Vagina (tissue), 2 donors: ENCODE data around the gene KRTAP19-1.

Experiments
- CTCF ChIP-seq, 3 experiments: fragments of 450-650 bp in 2 of 3; fragments of 200-600 bp in 1 of 3; sonication (generic) in 1 of 3; IDR thresholded peaks; one replicate each; pipeline ENCODE4 v1.5.1; 2017 to 2019; ENCODE audit warnings: antibody characterized with exemption in 3 of 3, mild to moderate bottlenecking in 2 of 3, moderate library complexity in 2 of 3
- POLR2A ChIP-seq, 2 donors: fragments of 450-650 bp; IDR thresholded peaks; one replicate each; pipeline ENCODE4 v1.6.1; 2017; ENCODE audit warnings: antibody characterized with exemption in 2 of 2, mild to moderate bottlenecking in 2 of 2, moderate library complexity in 2 of 2

- TF ChIP-seq CTCF (IDR thresholded peaks at IDR 0.05) (no peak), POLR2A (IDR thresholded peaks at IDR 0.05) (no peak)
Observed at GRCh38 chr21:30502041-30502440, 21.9 kb upstream of the KRTAP19-1 start, which contains the start of gene KRTAP19-5.
